Measurements from ENCODE around the gene ITPRID2. TPM values are rescaled to one million over a fixed set of nuclear protein-coding genes. Genes with fewer than 3 reads are reported as not detected.

The ITPRID2 gene
- total RNA-seq, 2 experiments from 2014 or later: 53.4 to 63.8 TPM

- H3K9me3 Mint-ChIP-seq (ENCODE audit: insufficient read depth): no peaks in the 10 kb centered on the region
- H3K27ac Mint-ChIP-seq: no peak overlapping the region
- no peaks in the 10 kb centered on the region for H3K36me3 Mint-ChIP-seq (ENCODE audit: low read depth)
- DNase-seq: no peak
- H3K27me3 Mint-ChIP-seq (ENCODE audit: low read depth): peaks cover 5% of the 10 kb centered on the region
- H3K4me1 Mint-ChIP-seq (ENCODE audit: low read depth): no peaks in the 10 kb centered on the region
- ChIA-PET POLR2A (no interaction called here), CTCF (no interaction called here)
- ATAC-seq: no peak
- no peak overlapping the region for H3K4me3 Mint-ChIP-seq
Measured at GRCh38 chr2:181858600-181858999, 32.9 kb upstream of the ITPRID2 start.

- no peak overlapping the region for H3K4me3 Mint-ChIP-seq
- CTCF ChIA-PET: no interaction called here
Measured at GRCh38 chr2:181859123-181859522, 32.4 kb upstream of the ITPRID2 start.

DNA sequence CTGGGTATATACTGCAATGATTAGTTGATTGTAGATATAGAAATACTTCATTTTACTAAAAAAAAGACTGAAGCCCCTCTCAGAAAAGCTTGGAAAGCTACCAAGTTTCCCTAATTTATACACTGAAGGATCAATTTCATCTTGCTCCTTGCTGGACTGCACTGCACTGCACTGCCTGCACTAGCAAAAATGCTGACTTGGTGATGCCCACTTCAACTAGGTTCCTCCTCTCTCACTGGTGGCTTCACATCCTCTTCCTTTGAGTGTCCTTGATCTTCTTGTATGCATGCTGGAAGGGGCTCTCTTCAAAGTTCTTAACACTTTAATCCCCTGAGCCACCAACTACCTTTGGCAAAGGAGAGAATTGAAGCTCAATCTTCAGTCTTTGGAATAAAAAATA is 31.7 kb upstream of the ITPRID2 start:
- Mint-ChIP-seq H3K4me1 (ENCODE audit: low read depth) (no peaks in the 10 kb centered on the region), H3K4me3 (no peak overlapping the region), H3K9me3 (ENCODE audit: insufficient read depth) (no peaks in the 10 kb centered on the region), H3K27ac (no peak overlapping the region), H3K36me3 (ENCODE audit: low read depth) (no peaks in the 10 kb centered on the region), H3K27me3 (ENCODE audit: low read depth) (peaks cover 10% of the 10 kb centered on the region)
- POLR2A ChIA-PET: no interaction called here
- CTCF ChIA-PET: interaction anchor here (0.8 kb wide), 2 partner anchors 9 to 95 kb away, joined by 3 read pairs; no protein-coding TSS in a partner anchor
- ATAC-seq (no peak), DNase-seq (no peak)

More at GRCh38 chr2:181859123-181859522, 32.4 kb upstream of the ITPRID2 start:
- Mint-ChIP-seq H3K27me3 (ENCODE audit: low read depth) (peaks cover 5% of the 10 kb centered on the region), H3K36me3 (ENCODE audit: low read depth) (no peaks in the 10 kb centered on the region), H3K4me1 (ENCODE audit: low read depth) (no peaks in the 10 kb centered on the region), H3K9me3 (ENCODE audit: insufficient read depth) (no peaks in the 10 kb centered on the region), H3K27ac (no peak overlapping the region)
- POLR2A ChIA-PET: no interaction called here
- DNase-seq (no peak), ATAC-seq (no peak)

DNA sequence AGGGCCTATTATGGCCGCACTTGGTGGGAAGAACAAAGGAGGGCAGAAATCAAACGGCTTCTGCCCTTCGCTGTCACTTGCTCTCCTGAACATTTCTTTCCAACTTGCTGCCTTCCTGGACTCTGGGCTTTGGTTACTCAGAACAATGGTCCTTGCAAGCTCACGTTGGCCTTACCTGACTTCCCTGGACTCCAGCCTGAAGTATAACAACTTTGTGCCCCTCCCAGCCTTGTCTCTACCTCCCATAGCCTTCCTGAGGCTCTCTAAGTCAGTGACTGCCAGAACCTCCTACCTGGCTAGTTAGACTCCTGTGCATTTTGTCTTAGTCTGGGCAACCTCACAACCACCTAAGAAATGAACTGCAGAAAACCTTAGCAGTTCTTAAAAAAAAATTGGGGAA is 30.2 kb upstream of the ITPRID2 start:
- peaks cover 10% of the 10 kb centered on the region for H3K27me3 Mint-ChIP-seq (ENCODE audit: low read depth)
- no peak overlapping the region for H3K27ac Mint-ChIP-seq
- no peaks in the 10 kb centered on the region for H3K4me1 Mint-ChIP-seq (ENCODE audit: low read depth)
- ChIA-PET CTCF (interaction anchor here (0.6 kb wide), 1 partner anchor 9 kb away, joined by 3 read pairs; no protein-coding TSS in a partner anchor), POLR2A (no interaction called here)
- H3K4me3 Mint-ChIP-seq: no peak overlapping the region
- ATAC-seq (no peak), DNase-seq (no peak)
- H3K36me3 Mint-ChIP-seq (ENCODE audit: low read depth): no peaks in the 10 kb centered on the region
- H3K9me3 Mint-ChIP-seq (ENCODE audit: insufficient read depth): no peaks in the 10 kb centered on the region

- POLR2A ChIA-PET: no interaction called here
- Mint-ChIP-seq H3K27me3 (ENCODE audit: low read depth) (peaks cover 8% of the 10 kb centered on the region), H3K27ac (no peak overlapping the region), H3K4me1 (ENCODE audit: low read depth) (no peaks in the 10 kb centered on the region), H3K36me3 (ENCODE audit: low read depth) (no peaks in the 10 kb centered on the region), H3K9me3 (ENCODE audit: insufficient read depth) (no peaks in the 10 kb centered on the region), H3K4me3 (no peak overlapping the region)
- CTCF ChIA-PET: interaction anchor here (1.0 kb wide), 1 partner anchor 15 kb away, joined by 3 read pairs; no protein-coding TSS in a partner anchor
- ATAC-seq (no peak), DNase-seq (no peak)
Measured at GRCh38 chr2:181862583-181863281, 28.8 kb upstream of the ITPRID2 start.

- ChIA-PET POLR2A (no interaction called here), CTCF (no interaction called here)
- ATAC-seq: no peak
- no peak for DNase-seq
- no peaks in the 10 kb centered on the region for H3K36me3 Mint-ChIP-seq (ENCODE audit: low read depth)
- H3K27me3 Mint-ChIP-seq (ENCODE audit: low read depth): peaks cover 8% of the 10 kb centered on the region
- H3K4me3 Mint-ChIP-seq: no peak overlapping the region
- H3K9me3 Mint-ChIP-seq (ENCODE audit: insufficient read depth): no peaks in the 10 kb centered on the region
- no peak overlapping the region for H3K27ac Mint-ChIP-seq
- no peaks in the 10 kb centered on the region for H3K4me1 Mint-ChIP-seq (ENCODE audit: low read depth)
Measured at GRCh38 chr2:181872178-181872577, 19.4 kb upstream of the ITPRID2 start.

DNA sequence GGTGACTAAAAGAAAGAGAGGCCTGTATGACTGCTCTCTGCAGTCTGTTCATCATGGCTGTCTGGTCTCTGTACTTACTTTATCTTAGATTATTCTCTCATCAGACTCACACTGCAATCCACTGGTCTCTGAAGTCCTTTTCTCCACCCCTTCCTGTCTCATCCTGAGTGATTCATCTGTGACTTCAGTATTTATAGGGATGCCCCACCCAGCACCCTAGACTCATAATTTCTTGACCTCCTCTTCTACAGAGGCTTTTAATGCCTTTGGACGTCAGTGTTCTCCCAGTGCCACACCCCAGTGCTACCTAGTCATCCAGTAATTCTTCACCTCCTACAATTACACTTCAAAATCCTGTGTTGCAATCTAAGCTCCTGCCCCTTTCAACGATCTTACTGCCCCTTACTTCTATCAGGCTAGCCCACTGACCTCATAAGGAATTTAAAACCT is 14.9 kb upstream of the ITPRID2 start:
- Mint-ChIP-seq H3K36me3 (ENCODE audit: low read depth) (no peaks in the 10 kb centered on the region), H3K4me3 (no peak overlapping the region), H3K27me3 (ENCODE audit: low read depth) (peaks cover 11% of the 10 kb centered on the region), H3K27ac (no peak overlapping the region), H3K9me3 (ENCODE audit: insufficient read depth) (no peaks in the 10 kb centered on the region), H3K4me1 (ENCODE audit: low read depth) (no peaks in the 10 kb centered on the region)
- CTCF ChIA-PET: interaction anchor here (1.2 to 1.5 kb wide), 2 partner anchors 14 to 22 kb away, joined by 3 read pairs; no protein-coding TSS in a partner anchor
- no peak for DNase-seq
- POLR2A ChIA-PET: no interaction called here
- ATAC-seq: no peak

GRCh38 chr2:181877181-181877664 is 14.3 kb upstream of the ITPRID2 start:
- Mint-ChIP-seq H3K36me3 (ENCODE audit: low read depth) (no peaks in the 10 kb centered on the region), H3K4me3 (no peak overlapping the region), H3K9me3 (ENCODE audit: insufficient read depth) (no peaks in the 10 kb centered on the region), H3K27me3 (ENCODE audit: low read depth) (peaks cover 11% of the 10 kb centered on the region), H3K27ac (no peak overlapping the region), H3K4me1 (ENCODE audit: low read depth) (no peaks in the 10 kb centered on the region)
- POLR2A ChIA-PET: no interaction called here
- DNase-seq: no peak
- ATAC-seq: no peak
- CTCF ChIA-PET: interaction anchor here (1.2 to 1.5 kb wide), 2 partner anchors 15 to 23 kb away, joined by 3 read pairs; no protein-coding TSS in a partner anchor

DNA sequence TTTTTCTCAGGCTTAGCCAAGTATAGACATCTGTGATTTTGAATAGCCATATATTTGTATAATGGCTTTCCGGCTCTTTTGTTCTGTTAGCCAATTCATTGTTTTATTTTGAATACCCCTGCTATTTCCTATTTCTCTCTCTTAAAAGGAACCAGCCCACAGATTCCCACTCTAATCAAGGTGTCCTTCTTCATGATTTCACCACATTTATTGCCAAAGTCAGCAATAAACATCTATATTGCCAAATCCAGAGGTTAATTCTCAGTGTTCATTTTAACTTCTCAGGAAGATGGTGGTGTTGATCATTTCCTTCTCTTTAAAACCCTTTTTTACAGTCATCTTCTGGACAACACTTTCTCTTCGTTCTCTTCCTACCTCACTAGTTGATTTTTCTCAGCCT is 13.1 kb upstream of the ITPRID2 start:
- no peaks in the 10 kb centered on the region for H3K36me3 Mint-ChIP-seq (ENCODE audit: low read depth)
- H3K4me1 Mint-ChIP-seq (ENCODE audit: low read depth): no peaks in the 10 kb centered on the region
- no peak for ATAC-seq
- no peaks in the 10 kb centered on the region for H3K9me3 Mint-ChIP-seq (ENCODE audit: insufficient read depth)
- ChIA-PET POLR2A (no interaction called here), CTCF (no interaction called here)
- no peak for DNase-seq
- no peak overlapping the region for H3K27ac Mint-ChIP-seq
- H3K27me3 Mint-ChIP-seq (ENCODE audit: low read depth): peaks cover 12% of the 10 kb centered on the region
- no peak overlapping the region for H3K4me3 Mint-ChIP-seq

DNA sequence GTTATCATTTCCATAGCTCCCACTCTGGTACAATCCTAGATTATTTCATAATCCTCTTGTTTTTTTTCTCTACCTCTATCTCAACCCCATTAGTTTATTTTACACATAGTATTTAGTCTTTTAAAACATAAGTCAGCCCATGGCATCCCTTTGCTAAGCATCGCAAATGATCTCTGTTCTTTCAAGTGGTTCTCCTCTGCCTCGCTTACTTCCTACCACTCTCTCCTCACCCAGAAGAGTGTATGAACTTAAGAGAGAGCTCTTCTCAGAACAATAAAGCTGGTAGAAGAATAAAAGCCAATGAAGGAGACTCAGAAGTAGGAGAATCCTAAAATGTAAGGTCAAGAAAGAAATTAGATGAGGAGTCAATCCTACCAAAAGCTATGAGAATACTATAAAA is 12.2 kb upstream of the ITPRID2 start:
- no peaks in the 10 kb centered on the region for H3K9me3 Mint-ChIP-seq (ENCODE audit: insufficient read depth)
- H3K27me3 Mint-ChIP-seq (ENCODE audit: low read depth): peaks cover 14% of the 10 kb centered on the region
- no peak overlapping the region for H3K4me3 Mint-ChIP-seq
- DNase-seq (no peak), ATAC-seq (no peak)
- H3K4me1 Mint-ChIP-seq (ENCODE audit: low read depth): no peaks in the 10 kb centered on the region
- H3K36me3 Mint-ChIP-seq (ENCODE audit: low read depth): no peaks in the 10 kb centered on the region
- ChIA-PET CTCF (interaction anchor here (1.2 kb wide), 1 partner anchor 137 kb away, joined by 3 read pairs; no protein-coding TSS in a partner anchor), POLR2A (no interaction called here)
- H3K27ac Mint-ChIP-seq: no peak overlapping the region

DNA sequence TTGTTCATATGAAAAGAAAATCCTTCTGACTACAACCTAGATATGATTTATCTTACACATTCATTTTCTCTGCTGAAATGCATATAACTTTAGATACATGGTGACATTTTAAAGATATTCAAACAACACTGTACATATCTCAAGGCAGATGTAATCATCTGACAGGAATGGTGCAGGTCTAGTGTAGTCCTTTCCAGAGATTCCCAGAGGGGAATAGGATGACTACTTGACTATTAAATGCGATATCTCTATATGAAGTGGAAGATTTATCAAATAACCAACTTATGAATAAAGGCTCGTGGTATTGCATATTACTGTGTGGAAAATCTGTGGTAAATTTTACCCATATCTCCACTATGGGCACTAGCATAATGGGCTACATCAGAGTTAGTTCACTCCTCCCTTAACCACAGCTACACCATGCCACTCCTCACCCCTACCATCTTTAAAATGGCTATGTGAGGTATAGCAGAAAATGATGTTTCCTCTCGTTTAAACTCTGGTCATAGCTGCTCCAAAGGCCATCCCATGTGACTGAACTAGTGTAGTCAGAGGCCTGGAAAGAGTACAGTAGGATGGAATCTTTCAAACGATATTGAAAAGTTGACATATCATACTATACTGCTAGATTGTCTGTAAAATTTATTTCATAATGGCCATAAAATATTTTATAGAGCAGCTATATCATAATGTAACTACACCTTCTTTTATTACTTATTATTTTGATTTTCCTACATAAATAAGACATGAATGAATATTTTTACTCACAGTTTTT is 9.1 kb upstream of the ITPRID2 start:
- POLR2A ChIA-PET: no interaction called here
- ATAC-seq (no peak), DNase-seq (no peak)

GRCh38 chr2:181884601-181885000 is 6.9 kb upstream of the ITPRID2 start:
- DNase-seq (no peak), ATAC-seq (no peak)
- Mint-ChIP-seq H3K4me3 (no peak overlapping the region), H3K4me1 (ENCODE audit: low read depth) (no peaks in the 10 kb centered on the region), H3K36me3 (ENCODE audit: low read depth) (no peaks in the 10 kb centered on the region), H3K27me3 (ENCODE audit: low read depth) (peaks cover 33% of the 10 kb centered on the region), H3K27ac (no peak overlapping the region), H3K9me3 (ENCODE audit: insufficient read depth) (no peaks in the 10 kb centered on the region)
- POLR2A ChIA-PET: no interaction called here
- CTCF ChIA-PET: interaction anchor here (0.5 kb wide), 1 partner anchor 8 kb away, joined by 3 read pairs; no protein-coding TSS in a partner anchor

More for the DNA sequence above, 9.1 kb upstream of the ITPRID2 start:
- H3K36me3 Mint-ChIP-seq (ENCODE audit: low read depth): no peaks in the 10 kb centered on the region
- CTCF ChIA-PET: no interaction called here
- no peak overlapping the region for H3K27ac Mint-ChIP-seq
- H3K4me3 Mint-ChIP-seq: no peak overlapping the region
- H3K4me1 Mint-ChIP-seq (ENCODE audit: low read depth): no peaks in the 10 kb centered on the region
- no peaks in the 10 kb centered on the region for H3K9me3 Mint-ChIP-seq (ENCODE audit: insufficient read depth)
- peaks cover 30% of the 10 kb centered on the region for H3K27me3 Mint-ChIP-seq (ENCODE audit: low read depth)
